IPS-18a (cell line): ENCODE results near the gene KRTAP5-1.
A peak's percentile ranks its signal among the peaks of the same experiment; 100 is the strongest.
"Not testable (repeated sequence)": the region's sequence is repeated elsewhere in the genome, so short reads cannot be mapped to it uniquely, and the experiment has no call there.

Source experiments
- H3K27ac ChIP-seq: one replicate; pipeline ENCODE4 v1.5.1; 2013; ENCODE audit warnings: low read length
- H3K27me3 ChIP-seq: one replicate; pipeline ENCODE4 v1.6.1; 2013; ENCODE audit warnings: mild to moderate bottlenecking, low read length; ENCODE audit not compliant: control insufficient read depth, insufficient read depth
- H3K36me3 ChIP-seq: one replicate; pipeline ENCODE4 v1.6.1; 2013; ENCODE audit warnings: low read depth, low read length; ENCODE audit not compliant: control insufficient read depth
- H3K4me1 ChIP-seq: one replicate; pipeline ENCODE4 v1.6.1; 2013; ENCODE audit warnings: low read depth, low read length; ENCODE audit not compliant: control insufficient read depth
- H3K4me3 ChIP-seq: one replicate; pipeline ENCODE4 v1.5.1; 2013; ENCODE audit warnings: low read length
- H3K9ac ChIP-seq: one replicate; pipeline ENCODE4 v1.6.1; 2013; ENCODE audit warnings: mild to moderate bottlenecking, low read length, moderate library complexity
- H3K9me3 ChIP-seq: one replicate; pipeline ENCODE4 v1.6.1; 2013; ENCODE audit warnings: low read depth, low read length; ENCODE audit not compliant: control insufficient read depth

KRTAP5-1 gene

GRCh38 chr11:1619449-1619848 is 34.4 kb upstream of the KRTAP5-1 start:
- Histone ChIP-seq H3K9me3 (no peaks in the 10 kb centered on the region), H3K9ac (no peak overlapping the region), H3K27ac (no peak overlapping the region), H3K4me3 (no peak overlapping the region), H3K36me3 (no peaks in the 10 kb centered on the region), H3K4me1 (no peaks in the 10 kb centered on the region), H3K27me3 (no peaks in the 10 kb centered on the region)

- Histone ChIP-seq H3K27ac (no peak overlapping the region), H3K9ac (no peak overlapping the region), H3K4me1 (no peaks in the 10 kb centered on the region), H3K27me3 (no peaks in the 10 kb centered on the region), H3K4me3 (no peak overlapping the region), H3K9me3 (no peaks in the 10 kb centered on the region), H3K36me3 (no peaks in the 10 kb centered on the region)
Observed at GRCh38 chr11:1618231-1618630, 33.1 kb upstream of the KRTAP5-1 start.

DNA sequence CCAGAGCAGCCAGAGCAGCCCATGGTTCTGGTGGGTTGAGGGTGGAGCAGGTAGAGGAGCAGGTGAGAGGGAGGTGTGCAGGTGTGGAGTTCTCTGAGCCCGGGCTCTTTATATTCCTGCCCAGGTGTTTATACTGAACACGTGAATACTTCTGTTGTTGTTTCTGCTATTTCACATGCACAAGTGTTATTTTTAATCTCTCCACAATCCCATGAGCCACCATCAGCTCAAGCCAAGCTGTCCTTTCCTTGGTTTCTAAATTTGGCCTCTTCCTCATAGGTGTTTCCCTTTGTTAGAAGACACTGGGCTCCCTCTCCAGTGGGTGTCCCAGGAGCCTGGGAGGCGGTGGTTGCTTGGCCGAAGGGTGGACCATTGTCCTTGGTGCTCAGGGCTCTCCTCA is 23.3 kb upstream of the KRTAP5-1 start, which contains the start of gene KRTAP5-3:
TSS of gene KRTAP5-3 (minus strand) at position 101 of the 400 bp plus-strand sequence. CDS start at position 23, 78 bp downstream.
- H3K27ac ChIP-seq, result no peak within 1 kb of the TSS
- H3K9me3 ChIP-seq, result no peaks in the 10 kb centered on the region
- H3K9ac ChIP-seq, result no peak within 1 kb of the TSS
- H3K4me3 ChIP-seq, result no peak within 1 kb of the TSS
- H3K27me3 ChIP-seq, result peaks cover 16% of the 10 kb centered on the region
- H3K36me3 ChIP-seq, result no peaks in the 10 kb centered on the region
- H3K4me1 ChIP-seq, result peaks cover 5% of the 10 kb centered on the region

DNA sequence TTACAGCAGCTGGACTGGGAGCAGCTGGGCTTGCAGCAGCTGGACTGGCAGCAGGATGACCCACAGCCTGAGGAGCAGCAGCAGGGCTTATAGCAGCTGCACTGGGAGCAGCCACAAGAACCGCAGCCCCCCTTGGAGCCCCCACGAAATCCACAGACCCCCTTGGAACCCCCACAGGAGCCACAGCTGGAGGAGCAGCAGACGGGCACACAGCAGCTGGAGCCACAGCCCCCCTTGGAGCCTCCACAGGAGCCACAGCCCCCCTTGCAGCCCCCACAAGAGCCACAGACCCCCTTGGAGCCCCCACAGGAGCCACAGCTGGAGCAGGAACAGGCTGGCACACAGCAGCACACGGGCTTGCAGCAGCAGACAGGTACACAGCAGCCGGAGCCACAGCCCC is 22.8 kb upstream of the KRTAP5-1 start:
- not testable (repeated sequence) for H3K9ac ChIP-seq

GRCh38 chr11:1607156-1607845 is 22.2 kb upstream of the KRTAP5-1 start:
- peaks cover 16% of the 10 kb centered on the region for H3K27me3 ChIP-seq

More for the DNA sequence above, 22.8 kb upstream of the KRTAP5-1 start:
- H3K27me3 ChIP-seq, result peaks cover 16% of the 10 kb centered on the region
- H3K4me1 ChIP-seq, H3K27ac ChIP-seq, H3K4me3 ChIP-seq, H3K9me3 ChIP-seq, H3K36me3 ChIP-seq: not testable (repeated sequence)

DNA sequence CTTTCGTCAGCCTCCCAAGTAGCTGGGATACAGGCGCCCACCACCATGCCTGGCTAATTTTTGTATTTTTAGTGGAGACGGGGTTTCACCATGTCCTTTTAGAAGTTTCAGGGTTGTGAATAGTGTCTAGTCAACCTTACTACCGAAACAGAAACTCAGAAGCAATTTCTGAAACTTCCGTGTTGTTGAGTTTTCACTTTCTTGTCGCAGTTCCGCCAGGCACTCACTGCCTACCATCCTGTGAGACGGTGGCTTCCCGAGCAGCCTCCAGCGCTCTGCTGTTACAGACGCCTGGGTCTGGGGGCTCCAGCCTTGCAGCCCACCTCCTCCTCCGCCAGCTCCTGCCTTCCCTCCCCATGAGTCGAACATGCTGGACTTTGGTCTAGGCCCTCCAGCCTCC is 20.8 kb upstream of the KRTAP5-1 start:
- not testable (repeated sequence) for H3K9me3 ChIP-seq, H3K4me1 ChIP-seq, H3K9ac ChIP-seq, H3K27ac ChIP-seq, H3K36me3 ChIP-seq, H3K4me3 ChIP-seq
- peaks cover 16% of the 10 kb centered on the region for H3K27me3 ChIP-seq

More at GRCh38 chr11:1607156-1607845, 22.2 kb upstream of the KRTAP5-1 start:
- H3K27ac ChIP-seq, H3K4me3 ChIP-seq, H3K4me1 ChIP-seq, H3K36me3 ChIP-seq, H3K9ac ChIP-seq, H3K9me3 ChIP-seq: not testable (repeated sequence)

GRCh38 chr11:1604711-1605110 is 19.6 kb upstream of the KRTAP5-1 start:
- no peak overlapping the region for H3K4me3 ChIP-seq
- no peak overlapping the region for H3K27ac ChIP-seq
- H3K27me3 ChIP-seq, result peaks cover 16% of the 10 kb centered on the region
- H3K9me3 ChIP-seq, result no peaks in the 10 kb centered on the region
- no peaks in the 10 kb centered on the region for H3K36me3 ChIP-seq
- peaks cover 11% of the 10 kb centered on the region for H3K4me1 ChIP-seq
- no peak overlapping the region for H3K9ac ChIP-seq

DNA sequence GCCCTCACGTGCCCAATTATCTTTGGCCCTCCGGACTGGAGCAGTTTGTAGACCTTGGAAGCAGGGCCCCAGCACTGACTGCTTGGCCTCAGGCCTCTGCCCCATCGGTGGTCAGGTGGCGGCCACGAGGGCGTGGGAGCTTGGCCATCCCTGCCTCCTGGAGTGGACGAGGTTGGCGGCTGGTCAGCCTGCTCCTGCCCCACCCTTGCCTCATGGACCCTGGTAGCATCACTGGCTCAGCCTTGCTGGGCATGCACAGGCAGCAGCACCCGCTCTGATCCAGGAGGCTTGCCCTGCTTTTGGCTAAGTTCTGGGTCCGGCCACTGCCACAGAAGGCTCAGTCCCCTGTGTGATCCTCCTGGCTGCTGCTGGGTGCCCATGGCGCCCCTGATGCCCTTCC is 19.1 kb upstream of the KRTAP5-1 start:
- Histone ChIP-seq H3K36me3 (no peaks in the 10 kb centered on the region), H3K4me3 (no peak overlapping the region), H3K27me3 (peaks cover 16% of the 10 kb centered on the region), H3K27ac (no peak overlapping the region), H3K9me3 (no peaks in the 10 kb centered on the region), H3K4me1 (peaks cover 11% of the 10 kb centered on the region), H3K9ac (no peak overlapping the region)

DNA sequence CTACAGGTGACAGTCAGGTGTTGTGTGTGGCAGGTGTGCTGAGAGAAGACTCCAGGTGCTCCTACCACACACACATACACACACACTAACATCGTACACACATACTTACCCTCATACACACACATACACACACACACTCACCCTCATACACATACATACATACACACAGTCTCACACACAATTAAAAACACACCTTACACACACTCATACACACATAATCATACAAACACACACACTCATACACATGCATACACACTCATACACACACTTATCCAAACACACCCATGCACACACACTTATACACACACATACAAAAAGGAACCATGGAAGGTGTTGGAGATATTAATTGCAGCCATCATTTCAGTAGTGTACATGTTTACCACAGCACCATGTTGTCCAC is 18.5 kb upstream of the KRTAP5-1 start:
- H3K4me3 ChIP-seq, result no peak overlapping the region
- no peaks in the 10 kb centered on the region for H3K9me3 ChIP-seq
- H3K27me3 ChIP-seq, result peaks cover 16% of the 10 kb centered on the region
- H3K9ac ChIP-seq, result no peak overlapping the region
- no peak overlapping the region for H3K27ac ChIP-seq
- peaks cover 11% of the 10 kb centered on the region for H3K4me1 ChIP-seq
- H3K36me3 ChIP-seq, result no peaks in the 10 kb centered on the region

DNA sequence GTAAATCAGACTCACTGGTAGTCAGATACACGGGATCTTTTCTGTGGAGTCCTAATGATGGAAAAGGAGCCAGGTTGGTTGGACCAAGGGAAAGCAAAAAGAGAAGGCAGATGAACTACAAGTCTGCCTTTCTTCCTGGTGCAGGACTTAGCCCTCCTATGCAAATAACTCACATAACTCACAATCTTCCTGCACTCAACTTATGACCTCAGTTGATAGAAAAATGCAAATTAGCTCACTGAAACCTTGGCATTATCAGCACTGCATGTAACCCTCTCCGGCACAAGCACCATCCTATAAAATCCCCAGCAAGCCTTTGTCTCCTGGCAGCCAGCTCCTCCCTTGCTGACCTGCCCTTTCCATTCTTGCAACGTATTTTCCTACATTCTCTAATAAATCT is 16.6 kb upstream of the KRTAP5-1 start:
- H3K27me3 ChIP-seq, result peaks cover 10% of the 10 kb centered on the region
- H3K9ac ChIP-seq, H3K4me3 ChIP-seq, H3K9me3 ChIP-seq, H3K27ac ChIP-seq, H3K36me3 ChIP-seq: not testable (repeated sequence)
- peaks cover 13% of the 10 kb centered on the region for H3K4me1 ChIP-seq

GRCh38 chr11:1600626-1601025 is 15.5 kb upstream of the KRTAP5-1 start:
- H3K36me3 ChIP-seq, result no peaks in the 10 kb centered on the region
- H3K27ac ChIP-seq, result no peak overlapping the region
- H3K27me3 ChIP-seq, result peaks cover 10% of the 10 kb centered on the region
- peaks cover 21% of the 10 kb centered on the region for H3K4me1 ChIP-seq
- H3K9ac ChIP-seq, result peak overlapping the region; percentile 25
- no peak overlapping the region for H3K4me3 ChIP-seq
- H3K9me3 ChIP-seq, result no peaks in the 10 kb centered on the region

DNA sequence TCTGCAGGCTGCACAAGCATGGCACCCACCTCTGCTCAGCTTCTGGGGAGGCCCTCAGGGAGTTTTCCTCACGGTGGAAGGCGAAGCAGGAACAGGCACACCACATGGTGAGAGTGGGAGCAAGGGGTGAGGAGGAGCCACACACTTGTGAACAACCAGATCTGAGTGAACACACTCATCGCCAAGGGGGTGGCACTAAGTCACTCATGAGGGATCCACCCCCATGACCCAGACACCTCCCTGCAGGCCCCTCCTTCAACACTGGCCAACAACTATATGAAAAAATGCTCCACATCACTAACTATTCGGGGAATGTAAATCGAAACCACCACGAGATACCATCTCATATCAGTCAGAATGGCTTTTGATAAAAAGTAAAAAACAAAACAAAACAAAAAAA is 13.7 kb upstream of the KRTAP5-1 start:
- no peaks in the 10 kb centered on the region for H3K36me3 ChIP-seq
- H3K27me3 ChIP-seq, result peaks cover 10% of the 10 kb centered on the region
- H3K27ac ChIP-seq, result no peak overlapping the region
- H3K9me3 ChIP-seq, result no peaks in the 10 kb centered on the region
- no peak overlapping the region for H3K9ac ChIP-seq
- no peak overlapping the region for H3K4me3 ChIP-seq
- H3K4me1 ChIP-seq, result peaks cover 21% of the 10 kb centered on the region
